GM18870 (cell line): Measurements from ENCODE around the gene SLC27A6.
"Not testable (repeated sequence)": the region's sequence is repeated elsewhere in the genome, so short reads cannot be mapped to it uniquely, and the experiment has no call there.

Source experiments
- ATAC-seq: cut with Tn5 transposase; IDR thresholded peaks from one replicate; pipeline ENCODE4 v1.9.1; 2021; ENCODE audit warnings: moderate library complexity; ENCODE audit not compliant: unreplicated experiment

SLC27A6 gene, protein sequence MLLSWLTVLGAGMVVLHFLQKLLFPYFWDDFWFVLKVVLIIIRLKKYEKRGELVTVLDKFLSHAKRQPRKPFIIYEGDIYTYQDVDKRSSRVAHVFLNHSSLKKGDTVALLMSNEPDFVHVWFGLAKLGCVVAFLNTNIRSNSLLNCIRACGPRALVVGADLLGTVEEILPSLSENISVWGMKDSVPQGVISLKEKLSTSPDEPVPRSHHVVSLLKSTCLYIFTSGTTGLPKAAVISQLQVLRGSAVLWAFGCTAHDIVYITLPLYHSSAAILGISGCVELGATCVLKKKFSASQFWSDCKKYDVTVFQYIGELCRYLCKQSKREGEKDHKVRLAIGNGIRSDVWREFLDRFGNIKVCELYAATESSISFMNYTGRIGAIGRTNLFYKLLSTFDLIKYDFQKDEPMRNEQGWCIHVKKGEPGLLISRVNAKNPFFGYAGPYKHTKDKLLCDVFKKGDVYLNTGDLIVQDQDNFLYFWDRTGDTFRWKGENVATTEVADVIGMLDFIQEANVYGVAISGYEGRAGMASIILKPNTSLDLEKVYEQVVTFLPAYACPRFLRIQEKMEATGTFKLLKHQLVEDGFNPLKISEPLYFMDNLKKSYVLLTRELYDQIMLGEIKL

DNA sequence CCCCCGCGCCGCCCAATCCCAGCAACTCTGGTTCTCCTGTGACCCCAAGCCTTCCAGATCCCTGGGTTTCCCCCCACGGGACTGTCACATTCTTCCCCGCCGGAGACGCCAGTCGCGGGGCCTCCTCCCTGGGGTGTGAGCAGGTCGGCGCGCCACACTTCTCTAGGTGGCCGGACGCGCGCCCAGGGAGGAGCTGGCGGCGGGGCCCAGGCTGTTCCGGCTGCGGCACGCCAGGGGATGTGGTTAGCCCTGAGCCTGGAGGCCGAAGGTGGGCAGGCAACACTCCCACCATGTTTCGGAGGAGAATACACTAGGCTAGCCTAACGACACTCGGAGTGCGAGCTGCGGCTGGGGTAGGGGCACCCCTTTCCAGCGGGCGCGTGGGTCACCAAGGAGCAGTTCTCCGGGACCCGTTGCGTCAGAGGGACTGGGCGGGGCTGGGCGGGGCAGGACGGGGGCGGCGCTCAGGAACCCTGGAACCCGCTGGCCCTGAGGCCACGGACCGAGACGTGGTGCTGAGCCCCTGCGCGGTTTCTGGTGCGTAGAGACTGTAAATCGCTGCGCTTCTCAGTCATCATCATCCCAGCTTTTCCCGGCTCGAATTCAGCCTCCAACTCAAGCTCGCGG, at the start of gene SLC27A6:
TSS of gene SLC27A6 (plus strand) at position 478 of the 627 bp plus-strand sequence. CDS start 650 bp downstream, outside the sequence.
- no peak for ATAC-seq

DNA sequence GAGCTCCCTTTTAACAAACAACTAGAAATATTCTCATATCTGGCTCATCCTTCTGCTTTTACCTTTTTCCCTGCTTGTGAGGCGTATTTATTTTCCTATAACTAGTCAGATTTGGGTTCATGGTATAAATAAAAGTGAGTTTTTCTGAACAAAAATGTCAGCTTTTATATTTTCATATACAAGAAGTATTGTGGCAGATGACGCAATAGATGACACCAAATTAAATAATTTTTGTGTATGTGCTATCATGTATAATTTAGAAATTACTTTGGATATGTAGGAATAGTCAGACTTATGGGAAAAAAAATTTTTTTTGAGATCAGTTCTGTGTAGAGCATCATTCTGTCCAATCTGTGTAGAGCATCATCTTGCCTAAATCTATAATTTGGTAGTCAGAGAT, 45.7 kb upstream of the SLC27A6 start:
- no peak for ATAC-seq

DNA sequence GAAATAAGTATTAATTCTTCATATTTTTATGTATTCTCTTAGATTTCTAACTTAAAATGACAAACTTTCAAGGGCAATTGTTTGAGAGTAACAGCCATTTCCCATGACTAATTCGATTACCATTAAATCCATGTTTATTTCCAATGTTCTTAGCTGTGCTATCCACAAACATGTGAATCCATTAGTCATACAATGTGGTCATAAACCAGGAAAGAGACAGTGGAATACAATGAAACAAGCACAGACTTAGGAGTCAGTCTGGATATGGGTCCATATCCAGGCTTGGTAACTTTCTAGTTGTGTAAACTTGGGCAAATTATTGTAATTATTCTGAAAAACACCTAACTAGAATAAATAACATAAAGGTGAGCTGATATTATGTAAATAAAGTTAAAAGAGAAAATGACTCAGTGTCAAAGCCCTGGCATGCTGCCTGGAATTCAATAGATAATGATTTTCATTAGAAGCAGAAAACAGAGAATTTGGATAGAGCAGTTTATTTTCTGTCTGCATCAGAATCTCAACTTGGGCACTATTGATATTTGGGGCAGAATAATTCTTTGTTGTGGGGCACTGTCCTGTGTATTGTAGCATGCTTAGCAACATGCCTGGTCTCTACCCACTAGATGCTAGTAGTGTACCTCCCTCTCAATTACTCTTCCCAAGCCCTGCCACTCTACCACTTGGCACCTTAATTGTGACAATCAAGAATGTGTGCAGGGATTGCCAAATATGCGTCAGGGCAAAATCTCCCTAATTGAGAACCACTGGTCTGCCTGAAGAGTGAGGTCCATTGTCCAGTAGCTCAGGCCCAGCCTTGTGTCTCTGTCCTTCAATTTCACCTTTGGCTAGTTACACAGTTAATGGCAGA, 44.7 kb upstream of the SLC27A6 start:
- ATAC-seq = no peak

- ATAC-seq = no peak
Observed at GRCh38 chr5:128924299-128924698, 41.0 kb upstream of the SLC27A6 start.

GRCh38 chr5:128925973-128926372, 39.3 kb upstream of the SLC27A6 start:
- no peak for ATAC-seq

- no peak for ATAC-seq
Observed at GRCh38 chr5:128927644-128928043, 37.6 kb upstream of the SLC27A6 start.

DNA sequence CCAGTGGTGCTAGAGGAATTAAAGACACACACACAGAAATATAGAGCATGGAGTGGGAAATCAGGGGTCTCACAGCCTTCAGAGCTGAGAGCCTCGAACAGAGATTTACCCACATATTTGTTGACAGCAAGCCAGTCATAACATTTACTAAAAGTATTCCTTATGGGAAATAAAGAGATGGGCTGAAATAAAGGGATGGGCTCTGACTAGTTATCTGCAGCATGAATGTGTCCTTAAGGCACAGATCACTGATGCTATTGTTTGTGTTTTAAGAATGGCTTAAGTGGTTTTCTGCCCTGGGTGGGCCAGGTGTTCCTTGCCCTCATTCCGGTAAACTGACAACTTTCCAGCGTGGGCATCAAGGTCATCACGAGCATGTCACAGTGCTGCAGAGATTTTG, 33.1 kb upstream of the SLC27A6 start:
- not testable (repeated sequence) for ATAC-seq

DNA sequence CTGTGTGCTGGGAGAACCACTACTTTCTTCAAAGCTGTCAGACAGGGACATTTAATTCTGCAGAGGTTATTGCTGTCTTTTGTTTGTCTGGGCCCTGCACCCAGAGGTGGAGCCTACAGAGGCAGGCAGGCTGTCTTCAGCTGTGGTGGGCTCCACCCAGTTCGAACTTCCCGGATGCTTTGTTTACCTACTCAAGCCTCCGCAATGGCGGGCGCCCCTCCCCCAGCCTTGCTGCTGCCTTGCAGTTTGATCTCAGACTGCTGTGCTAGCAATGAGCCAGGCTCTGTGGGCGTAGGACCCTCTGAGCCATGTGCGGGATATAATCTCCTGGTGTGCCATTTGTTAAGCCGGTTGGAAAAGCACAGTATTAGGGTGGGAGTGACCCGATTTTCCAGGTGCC, 22.2 kb upstream of the SLC27A6 start:
- ATAC-seq = not testable (repeated sequence)

- ATAC-seq = no peak
Observed at GRCh38 chr5:128949847-128950546, 15.3 kb upstream of the SLC27A6 start.

- not testable (repeated sequence) for ATAC-seq
Observed at GRCh38 chr5:128951301-128951700, 14.0 kb upstream of the SLC27A6 start.

- no peak for ATAC-seq
Observed at GRCh38 chr5:128956164-128956563, 9.1 kb upstream of the SLC27A6 start.

DNA sequence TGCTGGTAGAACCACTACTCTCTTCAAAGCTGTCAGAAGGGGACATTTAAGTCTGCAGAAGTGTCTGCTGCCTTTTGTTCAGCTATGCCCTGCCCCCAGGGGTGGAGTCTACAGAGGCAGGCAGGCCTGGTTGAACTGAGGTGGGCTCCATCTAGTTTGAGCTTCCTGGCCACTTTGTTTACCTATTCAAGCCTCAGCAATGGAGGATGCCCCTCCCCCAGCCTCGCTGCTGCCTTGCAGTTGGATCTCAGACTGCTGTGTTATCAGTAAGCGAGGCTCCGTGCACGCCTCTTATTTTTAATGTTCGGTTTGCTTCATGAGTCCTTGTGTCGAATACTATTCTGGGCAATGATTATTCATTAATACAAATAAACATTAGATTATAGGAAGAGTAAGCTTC, 3.1 kb upstream of the SLC27A6 start:
- no peak for ATAC-seq

- no peak for ATAC-seq
Observed at GRCh38 chr5:128965638-128966302, 482 bp downstream of the SLC27A6 start.

GRCh38 chr5:128966375-128966774, 1.1 kb downstream of the SLC27A6 start:
- ATAC-seq = no peak

GRCh38 chr5:128966846-128967245, 1.6 kb downstream of the SLC27A6 start:
- no peak for ATAC-seq

- no peak for ATAC-seq
Observed at GRCh38 chr5:128973244-128973643, 8.0 kb downstream of the SLC27A6 start.

- ATAC-seq = no peak
Observed at GRCh38 chr5:128974567-128974966, 9.3 kb downstream of the SLC27A6 start.

- ATAC-seq = no peak
Observed at GRCh38 chr5:128979761-128980160, 14.5 kb downstream of the SLC27A6 start.

- no peak for ATAC-seq
Observed at GRCh38 chr5:128980917-128981316, 15.6 kb downstream of the SLC27A6 start.

- no peak for ATAC-seq
Observed at GRCh38 chr5:128984480-128984879, 19.2 kb downstream of the SLC27A6 start.
